HL-60 (cell line): Measurements from ENCODE around the gene GPR17.
A peak's percentile ranks its signal among the peaks of the same experiment; 100 is the strongest.

Source experiments
- DNase-seq, 2 experiments: peaks; one replicate each; pipeline ENCODE4 v3.0.0-alpha.2; 2010 to 2020; ENCODE audit warnings: low read depth in 1 of 2, low spot score in 1 of 2
- H3K27ac ChIP-seq: fragments of 250-450 bp; sonication (Bioruptor Pico); replicated peaks from 2 replicates; pipeline ENCODE4 v1.5.1; 2020; ENCODE audit warnings: mild to moderate bottlenecking, moderate library complexity
- H3K27me3 ChIP-seq: fragments of 250-450 bp; sonication (Bioruptor Pico); 2 replicates; pipeline ENCODE4 v1.5.1; 2021; ENCODE audit warnings: mild to moderate bottlenecking, moderate library complexity; ENCODE audit not compliant: insufficient read depth, poor library complexity, severe bottlenecking
- H3K4me3 ChIP-seq: replicated peaks from 2 replicates; pipeline ENCODE4 v1.5.1; 2011; ENCODE audit warnings: mild to moderate bottlenecking, control low read depth, low read length; ENCODE audit not compliant: insufficient read depth
- GABPA ChIP-seq: IDR thresholded peaks from 2 replicates; pipeline ENCODE4 v1.6.1; 2012; ENCODE audit warnings: low read depth
- POLR2AphosphoS5 ChIP-seq: IDR thresholded peaks from 2 replicates; pipeline ENCODE4 v1.6.1; 2012; ENCODE audit warnings: low read depth
- SPI1 ChIP-seq: IDR thresholded peaks from 2 replicates; pipeline ENCODE4 v1.6.1; 2012; ENCODE audit warnings: low read depth, mild to moderate bottlenecking, borderline replicate concordance
- TF ChIP-seq, protein P1 (sequence below): IDR thresholded peaks from one replicate; pipeline ENCODE4 v1.5.1; 2011; ENCODE audit warnings: low read length, control low read depth, inconsistent platforms; ENCODE audit not compliant: insufficient read depth
- TF ChIP-seq, protein P2 (sequence below): IDR thresholded peaks from 2 replicates; pipeline ENCODE4 v1.6.1; 2012; ENCODE audit warnings: low read depth; ENCODE audit not compliant: insufficient replicate concordance

The GPR17 gene

DNA sequence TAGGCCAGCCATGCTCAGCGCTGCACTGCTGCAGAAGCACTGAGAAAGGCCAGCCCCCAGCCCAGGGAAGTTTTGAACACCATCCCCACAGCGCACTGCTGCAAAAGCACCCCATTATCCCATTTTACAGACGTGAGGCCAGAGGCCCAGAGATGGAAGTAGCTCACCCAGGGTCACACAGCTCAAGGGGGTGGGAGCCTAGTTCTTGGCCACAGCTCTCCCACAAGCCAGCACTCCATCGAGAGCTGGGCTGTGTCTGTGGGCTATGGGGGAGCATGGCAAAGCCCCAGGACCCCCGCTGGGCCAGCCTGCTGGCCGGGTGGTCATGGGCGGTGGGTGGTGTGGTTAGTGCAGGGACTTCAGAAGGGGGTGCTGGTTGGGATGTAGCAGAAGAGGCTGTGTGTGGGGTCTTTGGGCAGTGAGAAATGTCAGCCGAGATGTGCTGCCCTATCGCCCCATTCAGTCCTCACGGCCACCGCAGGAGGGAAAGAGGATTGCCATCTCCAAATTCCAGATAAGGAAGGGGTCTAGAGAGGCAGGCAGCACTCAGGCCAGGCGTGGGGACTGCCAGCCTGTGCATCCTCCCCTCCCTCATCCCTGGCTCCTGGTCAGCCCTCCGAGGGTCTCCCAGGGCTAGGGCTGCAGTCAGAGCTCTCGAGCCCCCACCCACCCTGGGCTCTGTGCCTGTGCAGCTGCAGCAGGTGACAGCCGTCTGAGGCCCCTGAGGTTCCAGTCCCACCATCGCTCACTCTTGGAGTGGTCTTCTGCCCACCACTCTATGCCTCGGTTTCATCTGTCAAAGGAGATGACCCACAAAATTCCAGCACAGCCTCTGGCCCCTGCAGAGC, 17.0 kb upstream of the GPR17 start:
- H3K27me3 ChIP-seq = no peaks in the 10 kb centered on the region

DNA sequence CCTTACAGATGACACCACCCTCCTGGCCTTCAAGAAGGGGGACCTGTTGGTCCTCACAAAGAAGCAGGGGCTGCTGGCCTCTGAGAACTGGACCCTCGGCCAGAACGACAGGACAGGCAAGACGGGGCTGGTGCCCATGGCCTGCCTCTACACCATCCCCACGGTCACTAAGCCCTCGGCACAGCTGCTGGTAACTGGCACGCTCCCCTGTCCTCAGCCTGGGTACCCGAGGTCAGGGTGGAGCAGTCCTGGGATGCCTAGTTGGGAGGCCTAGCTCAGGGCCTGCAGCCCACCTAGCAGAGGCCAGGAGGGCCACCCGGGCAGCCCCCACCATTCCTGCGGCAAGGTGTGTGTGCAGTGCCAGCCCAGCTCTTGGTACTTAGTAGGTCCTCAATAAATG, 16.3 kb upstream of the GPR17 start:
- no peak for DNase-seq
- H3K4me3 ChIP-seq = no peak overlapping the region
- no peak overlapping the region for H3K27ac ChIP-seq
- no peak for TF ChIP-seq GABPA
- TF ChIP-seq, protein P1, sequence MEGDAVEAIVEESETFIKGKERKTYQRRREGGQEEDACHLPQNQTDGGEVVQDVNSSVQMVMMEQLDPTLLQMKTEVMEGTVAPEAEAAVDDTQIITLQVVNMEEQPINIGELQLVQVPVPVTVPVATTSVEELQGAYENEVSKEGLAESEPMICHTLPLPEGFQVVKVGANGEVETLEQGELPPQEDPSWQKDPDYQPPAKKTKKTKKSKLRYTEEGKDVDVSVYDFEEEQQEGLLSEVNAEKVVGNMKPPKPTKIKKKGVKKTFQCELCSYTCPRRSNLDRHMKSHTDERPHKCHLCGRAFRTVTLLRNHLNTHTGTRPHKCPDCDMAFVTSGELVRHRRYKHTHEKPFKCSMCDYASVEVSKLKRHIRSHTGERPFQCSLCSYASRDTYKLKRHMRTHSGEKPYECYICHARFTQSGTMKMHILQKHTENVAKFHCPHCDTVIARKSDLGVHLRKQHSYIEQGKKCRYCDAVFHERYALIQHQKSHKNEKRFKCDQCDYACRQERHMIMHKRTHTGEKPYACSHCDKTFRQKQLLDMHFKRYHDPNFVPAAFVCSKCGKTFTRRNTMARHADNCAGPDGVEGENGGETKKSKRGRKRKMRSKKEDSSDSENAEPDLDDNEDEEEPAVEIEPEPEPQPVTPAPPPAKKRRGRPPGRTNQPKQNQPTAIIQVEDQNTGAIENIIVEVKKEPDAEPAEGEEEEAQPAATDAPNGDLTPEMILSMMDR = no peak
- no peak for TF ChIP-seq POLR2AphosphoS5
- TF ChIP-seq, protein P2, sequence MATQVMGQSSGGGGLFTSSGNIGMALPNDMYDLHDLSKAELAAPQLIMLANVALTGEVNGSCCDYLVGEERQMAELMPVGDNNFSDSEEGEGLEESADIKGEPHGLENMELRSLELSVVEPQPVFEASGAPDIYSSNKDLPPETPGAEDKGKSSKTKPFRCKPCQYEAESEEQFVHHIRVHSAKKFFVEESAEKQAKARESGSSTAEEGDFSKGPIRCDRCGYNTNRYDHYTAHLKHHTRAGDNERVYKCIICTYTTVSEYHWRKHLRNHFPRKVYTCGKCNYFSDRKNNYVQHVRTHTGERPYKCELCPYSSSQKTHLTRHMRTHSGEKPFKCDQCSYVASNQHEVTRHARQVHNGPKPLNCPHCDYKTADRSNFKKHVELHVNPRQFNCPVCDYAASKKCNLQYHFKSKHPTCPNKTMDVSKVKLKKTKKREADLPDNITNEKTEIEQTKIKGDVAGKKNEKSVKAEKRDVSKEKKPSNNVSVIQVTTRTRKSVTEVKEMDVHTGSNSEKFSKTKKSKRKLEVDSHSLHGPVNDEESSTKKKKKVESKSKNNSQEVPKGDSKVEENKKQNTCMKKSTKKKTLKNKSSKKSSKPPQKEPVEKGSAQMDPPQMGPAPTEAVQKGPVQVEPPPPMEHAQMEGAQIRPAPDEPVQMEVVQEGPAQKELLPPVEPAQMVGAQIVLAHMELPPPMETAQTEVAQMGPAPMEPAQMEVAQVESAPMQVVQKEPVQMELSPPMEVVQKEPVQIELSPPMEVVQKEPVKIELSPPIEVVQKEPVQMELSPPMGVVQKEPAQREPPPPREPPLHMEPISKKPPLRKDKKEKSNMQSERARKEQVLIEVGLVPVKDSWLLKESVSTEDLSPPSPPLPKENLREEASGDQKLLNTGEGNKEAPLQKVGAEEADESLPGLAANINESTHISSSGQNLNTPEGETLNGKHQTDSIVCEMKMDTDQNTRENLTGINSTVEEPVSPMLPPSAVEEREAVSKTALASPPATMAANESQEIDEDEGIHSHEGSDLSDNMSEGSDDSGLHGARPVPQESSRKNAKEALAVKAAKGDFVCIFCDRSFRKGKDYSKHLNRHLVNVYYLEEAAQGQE = no peak
- TF ChIP-seq SPI1 = no peak
- no peaks in the 10 kb centered on the region for H3K27me3 ChIP-seq

More for the DNA sequence above, 17.0 kb upstream of the GPR17 start:
- no peak overlapping the region for H3K27ac ChIP-seq
- no peak for TF ChIP-seq GABPA
- no peak for TF ChIP-seq SPI1
- TF ChIP-seq POLR2AphosphoS5 = no peak
- TF ChIP-seq, protein P1 = no peak
- TF ChIP-seq, protein P2 = no peak
- no peak overlapping the region for H3K4me3 ChIP-seq
- DNase-seq = no peak

DNA sequence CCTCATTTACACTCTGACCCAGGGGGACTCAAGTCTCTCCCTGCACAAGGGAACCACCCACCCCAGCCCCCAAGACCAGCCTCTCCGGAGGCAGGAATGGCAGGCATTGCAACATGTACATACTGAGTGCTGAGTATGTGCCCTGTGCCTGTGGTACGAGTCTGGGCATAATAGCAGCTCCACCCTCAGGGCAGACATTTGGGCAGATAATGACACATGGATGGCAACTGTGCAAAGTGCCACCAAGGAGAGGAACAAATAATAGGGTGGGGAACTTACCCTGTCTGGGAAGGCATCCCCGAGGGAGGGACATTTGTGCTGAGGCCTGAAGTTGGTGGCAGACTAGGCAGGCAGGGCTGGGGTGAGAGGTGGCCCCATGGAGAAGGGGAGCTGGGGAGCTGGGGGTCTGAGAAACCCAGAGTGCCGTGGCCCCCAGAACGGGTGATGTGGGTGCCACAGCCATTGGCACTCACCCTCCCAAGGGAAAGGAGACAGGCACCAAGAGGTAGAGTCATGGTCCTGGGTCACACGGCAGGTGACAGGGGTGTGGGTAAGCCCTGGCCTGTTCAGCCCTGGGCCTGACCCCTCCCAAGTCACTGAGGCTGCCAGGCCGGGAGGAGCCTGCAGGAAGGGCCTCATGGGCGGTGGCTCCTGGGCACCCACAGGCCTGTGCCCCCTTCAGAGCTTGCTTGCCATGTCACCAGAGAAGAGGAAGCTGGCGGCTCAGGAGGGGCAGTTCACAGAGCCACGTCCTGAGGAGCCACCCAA, 15.7 kb upstream of the GPR17 start:
- DNase-seq = peak; percentile 29 to 55

More for the DNA sequence above, 15.7 kb upstream of the GPR17 start:
- H3K27me3 ChIP-seq = no peaks in the 10 kb centered on the region
- no peak for TF ChIP-seq POLR2AphosphoS5
- TF ChIP-seq, protein P2 = no peak
- TF ChIP-seq, protein P1 = no peak
- no peak; the same call in 1 of the 2 replicates for TF ChIP-seq SPI1
- no peak for TF ChIP-seq GABPA
- H3K27ac ChIP-seq = no peak overlapping the region; the same call in 1 of the 2 replicates
- H3K4me3 ChIP-seq = no peak overlapping the region
